HCT116 (cell line): Measurements from ENCODE around the gene DGKB. TPM values are rescaled to one million over a fixed set of nuclear protein-coding genes. Genes with fewer than 3 reads are reported as not detected.

Experiments used
- ATAC-seq: fragments of 200-7000 bp; cut with Tn5 transposase; 2 replicates; pipeline ENCODE4 v1.9.1; 2020; ENCODE audit warnings: mild to moderate bottlenecking, moderate library complexity
- BruUV-seq: library from RNA; stranded (reverse); fragments of 400-500 nt; replicated peaks from 2 replicates; lab custom pipeline; 2021; lab: Mats Ljungman, UMichigan
- CTCF ChIA-PET: fragments of 300-600 bp; sonication (Branson Sonifier 250); formaldehyde crosslinking; loops from one replicate; lab custom pipeline; 2021; ENCODE audit warnings: antibody characterized with exemption; lab: Charles Lee
- POLR2A ChIA-PET: fragments of 300-600, 350-600 bp; sonication (Branson Sonifier 250); formaldehyde crosslinking; loops from one replicate; lab custom pipeline; 2021; ENCODE audit warnings: antibody characterized with exemption; lab: Charles Lee
- RAD21 ChIA-PET, 2 experiments: fragments of 300-600 bp; sonication (Branson Sonifier 250); formaldehyde crosslinking; loops; one replicate each; lab custom pipeline; 2023; ENCODE audit warnings: low total read pairs in 2 of 2; ENCODE audit not compliant: uncharacterized antibody in 2 of 2, unreplicated experiment in 2 of 2, low non-redundant PET in 1 of 2; lab: Charles Lee
- DNase-seq: peaks from one replicate; pipeline ENCODE4 v3.0.0-alpha.2; 2010; ENCODE audit warnings: low read depth, low spot score
- H2AFZ ChIP-seq: fragments of 200-600 bp; shearing (Covaris generic), sonication (generic); 2 replicates; pipeline ENCODE4 v1.6.1; 2017; ENCODE audit warnings: low read depth, mixed run types, mixed read lengths, antibody characterized with exemption, low read length; ENCODE audit not compliant: poor library complexity, severe bottlenecking
- H3K27ac ChIP-seq: 2 replicates; pipeline ENCODE4 v1.5.1; 2012; ENCODE audit warnings: low read depth, low read length
- H3K27me3 ChIP-seq: fragments of 200-600 bp; sonication (generic); 2 replicates; pipeline ENCODE4 v1.6.1; 2016; ENCODE audit warnings: mixed run types, low read length, mixed read lengths; ENCODE audit not compliant: insufficient read depth
- H3K36me3 ChIP-seq, 2 experiments: fragments of 200-500 bp in 1 of 2; fragments of 200-600 bp in 1 of 2; sonication (Bioruptor generic) in 1 of 2; sonication (generic) in 1 of 2; 2 replicates each; pipeline versions ENCODE4 v1.5.1 to v1.6.1; 2014 to 2016; ENCODE audit warnings: low read length in 2 of 2, inconsistent platforms in 1 of 2, mixed read lengths in 1 of 2, mixed run types in 1 of 2; ENCODE audit not compliant: insufficient read depth in 2 of 2, control insufficient read depth in 1 of 2
- H3K4me1 ChIP-seq, 2 experiments: fragments of 200-600 bp in 1 of 2; sonication (generic) in 1 of 2; 2 replicates each; pipeline versions ENCODE4 v1.5.1 to v1.6.1; 2012 to 2017; ENCODE audit warnings: low read length in 2 of 2, inconsistent platforms in 1 of 2, mild to moderate bottlenecking in 1 of 2, mixed read lengths in 1 of 2, mixed run types in 1 of 2, moderate library complexity in 1 of 2; ENCODE audit not compliant: insufficient read depth in 2 of 2, control insufficient read depth in 1 of 2
- H3K4me2 ChIP-seq: fragments of 200-600 bp; sonication (generic); 2 replicates; pipeline ENCODE4 v1.6.1; 2017; ENCODE audit warnings: mixed run types, low read length, mixed read lengths
- H3K4me3 ChIP-seq, 2 experiments: fragments of 200-600 bp in 1 of 2; sonication (generic) in 1 of 2; replicated peaks in 1 of 2; 2 replicates each; pipeline ENCODE4 v1.5.1; 2011 to 2016; ENCODE audit warnings: low read length in 2 of 2, control low read depth in 1 of 2, low read depth in 1 of 2, mild to moderate bottlenecking in 1 of 2, mixed read lengths in 1 of 2, mixed run types in 1 of 2
- H3K79me2 ChIP-seq: fragments of 200-600 bp; sonication (generic); 2 replicates; pipeline ENCODE4 v1.6.1; 2017; ENCODE audit warnings: mild to moderate bottlenecking, mixed run types, low read length, moderate library complexity, mixed read lengths; ENCODE audit not compliant: insufficient read depth
- H3K9ac ChIP-seq: fragments of 200-600 bp; sonication (generic); 2 replicates; pipeline ENCODE4 v1.6.1; 2016; ENCODE audit warnings: low read length, mixed read lengths
- H3K9me2 ChIP-seq: fragments of 200-600 bp; sonication (generic), shearing (Covaris generic); 2 replicates; pipeline ENCODE4 v1.6.1; 2017; ENCODE audit warnings: mixed run types, mild to moderate bottlenecking, moderate library complexity; ENCODE audit not compliant: insufficient read depth
- H3K9me3 ChIP-seq, 2 experiments: fragments of 200-500 bp in 1 of 2; fragments of 200-600 bp in 1 of 2; sonication (Bioruptor generic) in 1 of 2; sonication (generic) in 1 of 2; 2 replicates each; pipeline ENCODE4 v1.6.1; 2014 to 2017; ENCODE audit warnings: low read length in 2 of 2, mixed read lengths in 2 of 2, inconsistent platforms in 1 of 2, low read depth in 1 of 2, mild to moderate bottlenecking in 1 of 2, mixed run types in 1 of 2, moderate library complexity in 1 of 2; ENCODE audit not compliant: control insufficient read depth in 1 of 2, insufficient read depth in 1 of 2
- H4K20me1 ChIP-seq: fragments of 200-600 bp; sonication (generic), shearing (Covaris generic); 2 replicates; pipeline ENCODE4 v1.6.1; 2017; ENCODE audit warnings: mixed run types, mild to moderate bottlenecking, moderate library complexity; ENCODE audit not compliant: insufficient read depth
- POLR2AphosphoS5 ChIP-seq: IDR thresholded peaks from 2 replicates; pipeline ENCODE4 v1.6.1; 2011; ENCODE audit warnings: mild to moderate bottlenecking, low read depth, low read length, moderate library complexity
- RAD21 ChIP-seq: IDR thresholded peaks from 2 replicates; pipeline ENCODE4 v1.6.1; 2012; ENCODE audit warnings: low read depth, mild to moderate bottlenecking
- REST ChIP-seq: IDR thresholded peaks from 2 replicates; pipeline ENCODE4 v1.6.1; 2012; ENCODE audit warnings: low read depth
- SRF ChIP-seq: IDR thresholded peaks from 2 replicates; pipeline ENCODE4 v1.6.1; 2012; ENCODE audit warnings: low read depth
- intact Hi-C: fragments of 100-400 bp; cut with micrococcal nuclease; formaldehyde crosslinking; loops from 2 replicates; pipeline ENCODE4 v1.10.0; 2022
- total RNA-seq: library from RNA; stranded (reverse); gene quantifications from one replicate; pipeline ENCODE4 v1.2.1, GENCODE V29; 2021; ENCODE audit not compliant: unreplicated experiment
- TF ChIP-seq, protein P1 (sequence below), 3 experiments: fragments of 200-600 bp in 1 of 3; sonication (generic) in 1 of 3; IDR thresholded peaks in 2 of 3; conservative IDR thresholded peaks in 1 of 3; 2 replicates each; pipeline ENCODE4 v1.5.1; 2012 to 2017; ENCODE audit warnings: low read depth in 2 of 3, low read length in 2 of 3, antibody characterized with exemption in 1 of 3, borderline replicate concordance in 1 of 3, control low read depth in 1 of 3, mild to moderate bottlenecking in 1 of 3, mixed read lengths in 1 of 3, mixed run types in 1 of 3, moderate library complexity in 1 of 3; ENCODE audit not compliant: insufficient read depth in 1 of 3

DGKB gene
- total RNA-seq, 1 experiment from 2014 or later: 0.05 TPM

DNA sequence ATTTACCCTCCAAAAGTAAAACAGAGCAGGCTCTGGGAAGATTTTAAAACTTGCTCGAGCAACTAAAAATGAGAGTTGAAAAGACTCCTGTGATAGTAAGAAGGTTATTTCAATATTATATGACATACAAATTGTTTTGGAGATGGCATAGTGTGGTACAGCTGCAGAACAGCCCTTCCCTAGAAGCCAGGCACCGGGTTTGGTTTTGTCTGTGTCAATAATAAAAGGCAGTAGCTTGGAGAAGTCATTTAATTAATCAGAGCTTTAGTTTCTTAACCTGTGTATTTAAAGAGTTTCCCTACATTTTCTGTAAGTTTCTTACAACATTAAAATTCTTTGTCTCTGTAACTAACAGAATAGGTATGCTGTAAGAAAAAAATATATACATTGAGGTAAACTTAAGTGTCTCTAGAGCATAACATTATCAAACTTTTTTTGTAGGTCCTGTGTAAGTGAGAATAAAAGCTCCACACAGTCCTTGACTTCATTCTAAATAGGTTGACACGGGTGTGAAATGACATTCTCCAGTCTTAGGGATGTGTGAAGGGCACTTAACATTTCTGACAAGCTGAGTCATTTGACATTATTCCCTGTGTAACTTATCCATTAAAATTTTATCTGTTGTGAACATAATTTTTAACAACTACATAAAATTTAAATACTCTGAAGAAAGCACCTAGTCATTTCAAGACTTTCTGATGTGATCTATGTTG is 488.1 kb downstream of the DGKB start:
- Histone ChIP-seq H3K4me1 (no peaks in the 10 kb centered on the region), H3K27me3 (no peaks in the 10 kb centered on the region), H3K9me2 (no peaks in the 10 kb centered on the region; the same call in 1 of the 2 replicates), H3K4me3 (no peak overlapping the region), H4K20me1 (no peaks in the 10 kb centered on the region), H3K4me2 (no peak overlapping the region), H3K36me3 (no peaks in the 10 kb centered on the region), H3K27ac (no peak overlapping the region), H3K9ac (no peak overlapping the region), H3K9me3 (no peaks in the 10 kb centered on the region), H2AFZ (no peak overlapping the region), H3K79me2 (no peaks in the 10 kb centered on the region)
- CTCF ChIA-PET: no interaction called here
- RAD21 ChIA-PET: no interaction called here
- ATAC-seq (no peak), DNase-seq (no peak)
- intact Hi-C loops: no loop called here
- POLR2A ChIA-PET: interaction anchor here (0.7 kb wide), 1 partner anchor 32 kb away, joined by 3 read pairs; no protein-coding TSS in a partner anchor
- BruUV-seq: no TSS peak
- TF ChIP-seq RAD21 (no peak), SRF (no peak), POLR2AphosphoS5 (no peak), REST (no peak)
- TF ChIP-seq, protein P1, sequence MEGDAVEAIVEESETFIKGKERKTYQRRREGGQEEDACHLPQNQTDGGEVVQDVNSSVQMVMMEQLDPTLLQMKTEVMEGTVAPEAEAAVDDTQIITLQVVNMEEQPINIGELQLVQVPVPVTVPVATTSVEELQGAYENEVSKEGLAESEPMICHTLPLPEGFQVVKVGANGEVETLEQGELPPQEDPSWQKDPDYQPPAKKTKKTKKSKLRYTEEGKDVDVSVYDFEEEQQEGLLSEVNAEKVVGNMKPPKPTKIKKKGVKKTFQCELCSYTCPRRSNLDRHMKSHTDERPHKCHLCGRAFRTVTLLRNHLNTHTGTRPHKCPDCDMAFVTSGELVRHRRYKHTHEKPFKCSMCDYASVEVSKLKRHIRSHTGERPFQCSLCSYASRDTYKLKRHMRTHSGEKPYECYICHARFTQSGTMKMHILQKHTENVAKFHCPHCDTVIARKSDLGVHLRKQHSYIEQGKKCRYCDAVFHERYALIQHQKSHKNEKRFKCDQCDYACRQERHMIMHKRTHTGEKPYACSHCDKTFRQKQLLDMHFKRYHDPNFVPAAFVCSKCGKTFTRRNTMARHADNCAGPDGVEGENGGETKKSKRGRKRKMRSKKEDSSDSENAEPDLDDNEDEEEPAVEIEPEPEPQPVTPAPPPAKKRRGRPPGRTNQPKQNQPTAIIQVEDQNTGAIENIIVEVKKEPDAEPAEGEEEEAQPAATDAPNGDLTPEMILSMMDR (IDR thresholded peaks at IDR 0.05 in 2 of 3, conservative IDR thresholded peaks at IDR 0.05 in 1 of 3; ENCODE audit: borderline replicate concordance in 1 of 3, insufficient read depth in 1 of 3, low read depth in 2 of 3, low read length in 2 of 3): no peak
